Right atrium auricular region (tissue), 2 donors: ENCODE data around the gene EHD3. TPM values are rescaled to one million over a fixed set of nuclear protein-coding genes. Genes with fewer than 3 reads are reported as not detected.

ENCODE experiments used
- DNase-seq: peaks from one replicate; pipeline ENCODE4 v3.0.0-alpha.2; 2019; ENCODE audit warnings: low spot score
- H3K27ac ChIP-seq, 2 donors: fragments of 200-600 bp; sonication (generic); 1 replicate in 1 of 2; 2 replicates in 1 of 2; pipeline ENCODE4 v1.5.1; 2016 to 2019
- H3K27me3 ChIP-seq, 2 donors: fragments of 200-600 bp; sonication (generic); one replicate each; pipeline versions ENCODE4 v1.5.1 to v1.6.0; 2017 to 2019
- H3K36me3 ChIP-seq: fragments of 200-600 bp; sonication (generic); one replicate; pipeline ENCODE4 v1.5.1; 2016
- H3K4me1 ChIP-seq, 2 donors: fragments of 200-600 bp; sonication (generic); one replicate each; pipeline versions ENCODE4 v1.5.1 to v1.6.0; 2017 to 2019
- H3K4me3 ChIP-seq, 2 donors: fragments of 200-600 bp; sonication (generic); 1 replicate in 1 of 2; 2 replicates in 1 of 2; pipeline ENCODE4 v1.5.1; 2017 to 2019; ENCODE audit warnings: mild to moderate bottlenecking in 1 of 2, moderate library complexity in 1 of 2
- H3K9me3 ChIP-seq, 2 donors: fragments of 200-600 bp; sonication (generic); one replicate each; pipeline ENCODE4 v1.5.1; 2019
- total RNA-seq, 2 donors: library from RNA; depleted of rRNA; stranded (reverse); fragments of >200 nt; gene quantifications; one replicate each; pipeline ENCODE4 v1.1.0, GENCODE V29; 2016
- TF ChIP-seq, protein P1 (sequence below), 2 donors: fragments of 200-600 bp; sonication (generic); IDR thresholded peaks; one replicate each; pipeline ENCODE4 v1.5.1; 2019; ENCODE audit warnings: antibody characterized with exemption in 2 of 2

The EHD3 gene
- total RNA-seq, 2 donors from 2014 or later = 10.6 to 12.5 TPM

GRCh38 chr2:31219131-31219969, 14.6 kb upstream of the EHD3 start:
- H3K4me1 ChIP-seq = no peaks in the 10 kb centered on the region
- H3K36me3 ChIP-seq = no peaks in the 10 kb centered on the region
- H3K9me3 ChIP-seq = no peaks in the 10 kb centered on the region
- no peak overlapping the region for H3K4me3 ChIP-seq
- TF ChIP-seq, protein P1, sequence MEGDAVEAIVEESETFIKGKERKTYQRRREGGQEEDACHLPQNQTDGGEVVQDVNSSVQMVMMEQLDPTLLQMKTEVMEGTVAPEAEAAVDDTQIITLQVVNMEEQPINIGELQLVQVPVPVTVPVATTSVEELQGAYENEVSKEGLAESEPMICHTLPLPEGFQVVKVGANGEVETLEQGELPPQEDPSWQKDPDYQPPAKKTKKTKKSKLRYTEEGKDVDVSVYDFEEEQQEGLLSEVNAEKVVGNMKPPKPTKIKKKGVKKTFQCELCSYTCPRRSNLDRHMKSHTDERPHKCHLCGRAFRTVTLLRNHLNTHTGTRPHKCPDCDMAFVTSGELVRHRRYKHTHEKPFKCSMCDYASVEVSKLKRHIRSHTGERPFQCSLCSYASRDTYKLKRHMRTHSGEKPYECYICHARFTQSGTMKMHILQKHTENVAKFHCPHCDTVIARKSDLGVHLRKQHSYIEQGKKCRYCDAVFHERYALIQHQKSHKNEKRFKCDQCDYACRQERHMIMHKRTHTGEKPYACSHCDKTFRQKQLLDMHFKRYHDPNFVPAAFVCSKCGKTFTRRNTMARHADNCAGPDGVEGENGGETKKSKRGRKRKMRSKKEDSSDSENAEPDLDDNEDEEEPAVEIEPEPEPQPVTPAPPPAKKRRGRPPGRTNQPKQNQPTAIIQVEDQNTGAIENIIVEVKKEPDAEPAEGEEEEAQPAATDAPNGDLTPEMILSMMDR (IDR thresholded peaks at IDR 0.05) = no peak
- H3K27ac ChIP-seq = no peak overlapping the region
- DNase-seq = peak; percentile 56
- no peaks in the 10 kb centered on the region for H3K27me3 ChIP-seq

GRCh38 chr2:31221544-31221943, 12.4 kb upstream of the EHD3 start:
- Histone ChIP-seq H3K27ac (no peak overlapping the region), H3K4me1 (no peaks in the 10 kb centered on the region), H3K27me3 (no peaks in the 10 kb centered on the region), H3K9me3 (no peaks in the 10 kb centered on the region), H3K4me3 (no peak overlapping the region), H3K36me3 (no peaks in the 10 kb centered on the region)
- TF ChIP-seq, protein P1 (IDR thresholded peaks at IDR 0.05) = no peak
- DNase-seq = peak; percentile 18

DNA sequence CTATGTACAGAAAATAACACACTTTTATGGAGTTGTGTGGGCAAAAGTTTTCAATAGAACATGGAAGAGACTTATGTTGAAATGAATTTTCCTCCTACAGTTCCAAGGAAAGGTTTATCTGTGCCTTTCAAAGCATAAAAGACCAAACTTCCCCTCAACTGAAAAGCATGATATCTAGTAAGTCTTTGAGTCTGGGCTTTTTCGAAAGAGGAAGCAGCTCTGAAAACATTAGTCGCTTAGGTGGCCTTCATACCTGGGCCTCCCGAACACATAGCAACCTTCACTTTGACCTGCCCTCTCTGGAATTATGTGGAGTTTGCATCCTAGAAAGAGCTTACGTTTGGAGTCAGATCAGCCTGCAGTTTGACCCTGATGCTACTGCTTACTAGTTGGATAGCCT, 11.9 kb upstream of the EHD3 start:
- H3K9me3 ChIP-seq = no peaks in the 10 kb centered on the region

DNA sequence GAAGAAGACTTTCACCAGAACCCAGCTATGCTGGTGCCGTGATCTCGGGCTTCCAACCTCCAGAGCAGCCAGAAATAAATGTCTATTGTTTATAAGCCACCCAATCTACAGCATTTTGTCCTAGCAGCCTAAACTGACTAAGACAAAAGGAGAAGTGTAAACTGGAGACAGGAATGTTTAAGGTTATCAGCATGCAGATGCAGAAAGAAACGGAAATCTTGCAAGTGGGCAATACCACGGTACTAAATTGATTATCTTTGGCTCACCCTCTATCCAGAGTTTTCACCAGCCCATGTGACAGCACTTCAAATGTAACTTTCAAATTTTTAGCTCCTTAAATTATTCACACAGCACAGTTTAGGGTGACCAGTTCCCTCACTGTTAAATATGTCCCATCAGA, 10.9 kb upstream of the EHD3 start:
- peak; percentile 47 for DNase-seq
- H3K9me3 ChIP-seq = no peaks in the 10 kb centered on the region

More for the DNA sequence above, 11.9 kb upstream of the EHD3 start:
- H3K27ac ChIP-seq = no peak overlapping the region
- TF ChIP-seq, protein P1 (IDR thresholded peaks at IDR 0.05) = no peak
- no peaks in the 10 kb centered on the region for H3K36me3 ChIP-seq
- no peaks in the 10 kb centered on the region for H3K27me3 ChIP-seq
- no peak overlapping the region for H3K4me3 ChIP-seq
- DNase-seq = no peak
- no peaks in the 10 kb centered on the region for H3K4me1 ChIP-seq

DNA sequence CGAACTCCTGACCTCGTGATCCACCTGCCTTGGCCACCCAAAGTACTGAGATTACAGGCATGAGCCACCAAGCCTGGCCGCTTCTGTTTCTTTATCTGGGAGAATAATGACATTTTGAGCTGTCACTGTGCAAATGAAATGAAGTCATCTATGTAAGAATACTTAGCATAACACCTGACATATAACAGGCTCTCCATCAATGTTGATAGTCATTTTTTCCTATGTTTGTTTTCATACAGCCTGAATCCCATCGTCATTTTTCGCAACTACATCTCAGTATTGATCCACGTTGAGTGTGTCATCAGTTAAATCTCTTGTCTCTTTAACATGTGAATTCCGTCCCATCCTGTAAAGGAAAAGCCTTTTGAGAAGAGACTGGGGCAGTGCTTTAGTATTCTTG, 10.2 kb upstream of the EHD3 start:
- Histone ChIP-seq H3K36me3 (no peaks in the 10 kb centered on the region), H3K4me1 (no peaks in the 10 kb centered on the region), H3K4me3 (no peak overlapping the region), H3K27ac (no peak overlapping the region), H3K27me3 (no peaks in the 10 kb centered on the region), H3K9me3 (no peaks in the 10 kb centered on the region)
- no peak for DNase-seq
- TF ChIP-seq, protein P1 (IDR thresholded peaks at IDR 0.05) = no peak

More for the DNA sequence above, 10.9 kb upstream of the EHD3 start:
- no peaks in the 10 kb centered on the region for H3K27me3 ChIP-seq
- no peak overlapping the region for H3K4me3 ChIP-seq
- no peak overlapping the region for H3K27ac ChIP-seq
- no peaks in the 10 kb centered on the region for H3K4me1 ChIP-seq
- TF ChIP-seq, protein P1 (IDR thresholded peaks at IDR 0.05) = no peak
- H3K36me3 ChIP-seq = no peaks in the 10 kb centered on the region
